ENCODE results near the gene FTMT. TPM values are rescaled to one million over a fixed set of nuclear protein-coding genes. Genes with fewer than 3 reads are reported as not detected.

Gene FTMT
- total and polyA plus RNA-seq, 2 donors (not counting 3 experiments of a cell fraction or from before 2014, with no cell fraction given) = not detected

GRCh38 chr5:121890297-121890858, 38.7 kb downstream of the FTMT start:
- Histone ChIP-seq H3K9me3 (replicated peaks; ENCODE audit: control insufficient read depth, insufficient read depth, low read length) (no peaks in the 10 kb centered on the region), H3K4me2 (ENCODE audit: insufficient read depth, low read length) (no peak overlapping the region), H4K20me1 (replicated peaks; ENCODE audit: control insufficient read depth, extremely low read depth, insufficient read depth, low read length) (no peaks in the 10 kb centered on the region), H3K9ac (replicated peaks; ENCODE audit: extremely low read depth, insufficient read depth, low read length) (no peak overlapping the region), H3K79me2 (ENCODE audit: control insufficient read depth, insufficient read depth, low read length) (no peaks in the 10 kb centered on the region), H3K4me1 (ENCODE audit: control insufficient read depth, extremely low read depth, insufficient read depth, low read length) (no peaks in the 10 kb centered on the region), H3K27me3 (ENCODE audit: control insufficient read depth in 2 of 2, insufficient read depth in 2 of 2, low read length in 2 of 2) (no peaks in the 10 kb centered on the region), H3K27ac (ENCODE audit: insufficient read depth, low read depth, low read length) (no peak overlapping the region), H3K4me3 (replicated peaks in 1 of 3; ENCODE audit: insufficient read depth in 1 of 3, low read depth in 1 of 3, low read length in 3 of 3) (no peak overlapping the region), H2AFZ (ENCODE audit: low read depth, low read length) (no peak overlapping the region), H3K9me1 (replicated peaks; ENCODE audit: control insufficient read depth, extremely low read depth, insufficient read depth, low read length) (no peaks in the 10 kb centered on the region), H3K36me3 (ENCODE audit: control insufficient read depth in 2 of 2, extremely low read depth in 1 of 2, insufficient read depth in 2 of 2, low read length in 2 of 2) (no peaks in the 10 kb centered on the region)
- DNase-seq (ENCODE audit: low read depth, low spot score) = no peak
- ChIA-PET CTCF (no interaction called here), POLR2A (no interaction called here)
- intact Hi-C loops (cut with micrococcal nuclease) = no loop called here
- no peak for FAIRE-seq
- dilution Hi-C loops (cut with MboI; ENCODE audit: extremely low pct_ligation_motif_present, low sequenced_read_pairs) = no loop called here
- no peak for TF ChIP-seq POLR2A (IDR thresholded peaks at IDR 0.05; ENCODE audit: low read depth, low read length)
- TF ChIP-seq CTCF (IDR thresholded peaks at IDR 0.05; ENCODE audit: extremely low read depth in 1 of 2, insufficient read depth in 1 of 2, low read depth in 1 of 2, low read length in 2 of 2) = no peak
- TF ChIP-seq EZH2 (IDR thresholded peaks at IDR 0.05; ENCODE audit: borderline replicate concordance, low read depth, low read length, severe bottlenecking) = no peak
- no peak for TF ChIP-seq MYC (IDR thresholded peaks at IDR 0.05; ENCODE audit: low read depth, low read length)
- no peak for TF ChIP-seq JUN (IDR thresholded peaks at IDR 0.05; ENCODE audit: borderline replicate concordance, insufficient read depth, insufficient read length, low read depth)
- BruUV-seq (replicated peaks) = no TSS peak

- ChIA-PET CTCF (no interaction called here), POLR2A (no interaction called here)
- Histone ChIP-seq H3K4me1 (ENCODE audit: control insufficient read depth, extremely low read depth, insufficient read depth, low read length) (no peaks in the 10 kb centered on the region), H4K20me1 (replicated peaks; ENCODE audit: control insufficient read depth, extremely low read depth, insufficient read depth, low read length) (no peaks in the 10 kb centered on the region), H3K27ac (ENCODE audit: insufficient read depth, low read depth, low read length) (no peak overlapping the region), H3K9me3 (replicated peaks; ENCODE audit: control insufficient read depth, insufficient read depth, low read length) (no peaks in the 10 kb centered on the region), H3K4me3 (replicated peaks in 1 of 3; ENCODE audit: insufficient read depth in 1 of 3, low read depth in 1 of 3, low read length in 3 of 3) (no peak overlapping the region), H3K36me3 (ENCODE audit: control insufficient read depth in 2 of 2, extremely low read depth in 1 of 2, insufficient read depth in 2 of 2, low read length in 2 of 2) (no peaks in the 10 kb centered on the region), H3K4me2 (ENCODE audit: insufficient read depth, low read length) (no peak overlapping the region), H2AFZ (ENCODE audit: low read depth, low read length) (no peak overlapping the region), H3K9me1 (replicated peaks; ENCODE audit: control insufficient read depth, extremely low read depth, insufficient read depth, low read length) (no peaks in the 10 kb centered on the region), H3K9ac (replicated peaks; ENCODE audit: extremely low read depth, insufficient read depth, low read length) (no peak overlapping the region), H3K79me2 (ENCODE audit: control insufficient read depth, insufficient read depth, low read length) (no peaks in the 10 kb centered on the region), H3K27me3 (ENCODE audit: control insufficient read depth in 2 of 2, insufficient read depth in 2 of 2, low read length in 2 of 2) (no peaks in the 10 kb centered on the region)
- DNase-seq (ENCODE audit: low read depth, low spot score) (no peak), FAIRE-seq (no peak)
- BruUV-seq (replicated peaks) = no TSS peak
- intact Hi-C loops (cut with micrococcal nuclease) = no loop called here
- no peak for TF ChIP-seq POLR2A (IDR thresholded peaks at IDR 0.05; ENCODE audit: low read depth, low read length)
- TF ChIP-seq POLR2AphosphoS5 (IDR thresholded peaks at IDR 0.05; ENCODE audit: insufficient read depth, low read depth, low read length) = no peak
- TF ChIP-seq MYC (IDR thresholded peaks at IDR 0.05; ENCODE audit: low read depth, low read length) = no peak
- TF ChIP-seq FOS (IDR thresholded peaks at IDR 0.05; ENCODE audit: borderline replicate concordance, insufficient read depth, low read length) = no peak
- no peak for TF ChIP-seq CTCF (IDR thresholded peaks at IDR 0.05; ENCODE audit: extremely low read depth in 1 of 2, insufficient read depth in 1 of 2, low read depth in 1 of 2, low read length in 2 of 2)
- no peak for TF ChIP-seq GATA2 (IDR thresholded peaks at IDR 0.05; ENCODE audit: insufficient read depth, insufficient read length, low read depth, low read length)
- TF ChIP-seq EZH2 (IDR thresholded peaks at IDR 0.05; ENCODE audit: borderline replicate concordance, low read depth, low read length, severe bottlenecking) = no peak
- no peak for TF ChIP-seq MAX (IDR thresholded peaks at IDR 0.05; ENCODE audit: insufficient read depth, insufficient read length)
- TF ChIP-seq JUN (IDR thresholded peaks at IDR 0.05; ENCODE audit: borderline replicate concordance, insufficient read depth, insufficient read length, low read depth) = no peak
- dilution Hi-C loops (cut with MboI; ENCODE audit: extremely low pct_ligation_motif_present, low sequenced_read_pairs) = no loop called here
Observed at GRCh38 chr5:121897341-121897740, 45.7 kb downstream of the FTMT start.

Measured in endothelial cell of umbilical vein (primary cell).